ENCODE results near the gene PIKFYVE.

Gene PIKFYVE

GRCh38 chr2:208304157-208304556 lies 38.1 kb downstream of the PIKFYVE start:
- POLR2A ChIA-PET = no interaction called here
- DNase-seq (ENCODE audit: extremely low spot score) = no peak
- TF ChIP-seq TARDBP (IDR thresholded peaks at IDR 0.05) (no peak), L3MBTL2 (conservative IDR thresholded peaks at IDR 0.05) (no peak), SUZ12 (IDR thresholded peaks at IDR 0.05) (no peak), HDGF (IDR thresholded peaks at IDR 0.05; ENCODE audit: borderline replicate concordance) (no peak), FOXM1 (IDR thresholded peaks at IDR 0.05; ENCODE audit: borderline replicate concordance) (no peak), FOXK2 (IDR thresholded peaks at IDR 0.05) (no peak), ZNF384 (IDR thresholded peaks at IDR 0.05) (no peak), PKNOX1 (IDR thresholded peaks at IDR 0.05) (no peak), FOXA1 (IDR thresholded peaks at IDR 0.05) (no peak), BHLHE40 (IDR thresholded peaks at IDR 0.05; ENCODE audit: borderline replicate concordance) (no peak), ELF4 (IDR thresholded peaks at IDR 0.05) (no peak), CTBP1 (IDR thresholded peaks at IDR 0.05; ENCODE audit: borderline replicate concordance) (no peak), NFRKB (IDR thresholded peaks at IDR 0.05) (no peak), SP1 (IDR thresholded peaks at IDR 0.05) (no peak), ARNT (IDR thresholded peaks at IDR 0.05) (no peak), LEF1 (IDR thresholded peaks at IDR 0.05; ENCODE audit: borderline replicate concordance) (no peak)
- CTCF ChIA-PET = no interaction called here

DNA sequence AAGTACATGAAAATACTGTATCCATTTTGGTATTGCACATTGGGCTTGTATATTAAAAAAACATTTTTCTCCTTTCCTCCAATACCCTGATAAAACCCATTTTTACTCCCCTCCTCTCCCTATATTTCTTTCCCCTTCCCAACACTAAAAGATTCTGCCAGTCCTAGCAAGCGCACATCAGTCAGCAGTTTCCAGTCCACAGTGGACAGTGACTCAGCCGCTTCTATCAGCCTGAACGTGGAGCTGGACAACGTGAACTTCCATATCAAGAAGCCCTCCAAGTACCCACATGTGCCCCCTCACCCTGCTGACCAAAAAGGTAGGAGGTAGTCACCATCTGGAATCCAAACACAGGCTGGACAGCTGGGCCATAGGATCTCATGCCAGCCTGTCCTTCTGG lies 38.6 kb downstream of the PIKFYVE start:
- CTCF ChIA-PET = no interaction called here
- TF ChIP-seq ZNF384 (IDR thresholded peaks at IDR 0.05) = no peak
- no peak for TF ChIP-seq LEF1 (IDR thresholded peaks at IDR 0.05; ENCODE audit: borderline replicate concordance)
- no peak for TF ChIP-seq FOXA1 (IDR thresholded peaks at IDR 0.05)
- no peak for TF ChIP-seq FOXM1 (IDR thresholded peaks at IDR 0.05; ENCODE audit: borderline replicate concordance)
- no peak for TF ChIP-seq SUZ12 (IDR thresholded peaks at IDR 0.05)
- no peak for TF ChIP-seq ELF4 (IDR thresholded peaks at IDR 0.05)
- no peak for TF ChIP-seq PKNOX1 (IDR thresholded peaks at IDR 0.05)
- TF ChIP-seq SP1 (IDR thresholded peaks at IDR 0.05) = no peak
- no peak for TF ChIP-seq ARNT (IDR thresholded peaks at IDR 0.05)
- no peak for TF ChIP-seq FOXK2 (IDR thresholded peaks at IDR 0.05)
- no peak for TF ChIP-seq L3MBTL2 (conservative IDR thresholded peaks at IDR 0.05)
- TF ChIP-seq TARDBP (IDR thresholded peaks at IDR 0.05) = no peak
- no peak for TF ChIP-seq BHLHE40 (IDR thresholded peaks at IDR 0.05; ENCODE audit: borderline replicate concordance)
- TF ChIP-seq CTBP1 (IDR thresholded peaks at IDR 0.05; ENCODE audit: borderline replicate concordance) = no peak
- no peak for TF ChIP-seq HDGF (IDR thresholded peaks at IDR 0.05; ENCODE audit: borderline replicate concordance)
- TF ChIP-seq NFRKB (IDR thresholded peaks at IDR 0.05) = no peak
- no peak for DNase-seq (ENCODE audit: extremely low spot score)
- POLR2A ChIA-PET = no interaction called here

DNA sequence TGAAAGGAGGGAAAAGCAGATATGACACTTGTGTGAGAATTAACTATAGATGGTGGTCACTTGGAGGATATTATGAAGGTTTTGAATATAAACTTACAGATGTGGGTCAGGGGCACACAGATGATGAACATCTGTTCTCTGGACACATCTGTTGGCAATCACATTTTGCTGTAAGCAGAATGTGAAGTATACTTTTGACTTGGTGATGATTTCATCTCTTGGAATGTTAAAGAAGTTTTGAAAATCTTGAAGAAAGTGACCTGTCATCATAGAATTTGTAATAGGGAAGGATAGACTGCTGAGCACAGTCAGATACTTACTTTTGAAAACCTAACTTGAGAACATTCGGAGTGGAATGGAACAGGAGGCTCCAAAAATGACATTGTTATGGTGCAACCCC lies 40.2 kb downstream of the PIKFYVE start:
- no peak for DNase-seq (ENCODE audit: extremely low spot score)
- POLR2A ChIA-PET = no interaction called here
- CTCF ChIA-PET = no interaction called here
- TF ChIP-seq BHLHE40 (IDR thresholded peaks at IDR 0.05; ENCODE audit: borderline replicate concordance) (no peak), ZNF384 (IDR thresholded peaks at IDR 0.05) (no peak), ELF4 (IDR thresholded peaks at IDR 0.05) (no peak), SUZ12 (IDR thresholded peaks at IDR 0.05) (no peak), FOXK2 (IDR thresholded peaks at IDR 0.05) (no peak)

- TF ChIP-seq L3MBTL2 (conservative IDR thresholded peaks at IDR 0.05) (no peak), FOXK2 (IDR thresholded peaks at IDR 0.05) (no peak), SUZ12 (IDR thresholded peaks at IDR 0.05) (no peak), TARDBP (IDR thresholded peaks at IDR 0.05) (no peak), PKNOX1 (IDR thresholded peaks at IDR 0.05) (no peak), HDGF (IDR thresholded peaks at IDR 0.05; ENCODE audit: borderline replicate concordance) (no peak), CTBP1 (IDR thresholded peaks at IDR 0.05; ENCODE audit: borderline replicate concordance) (no peak)
- CTCF ChIA-PET = no interaction called here
- POLR2A ChIA-PET = no interaction called here
- no peak for DNase-seq (ENCODE audit: extremely low spot score)
These were observed 45.3 kb downstream of the PIKFYVE start for GRCh38 chr2:208311321-208311720.

DNA sequence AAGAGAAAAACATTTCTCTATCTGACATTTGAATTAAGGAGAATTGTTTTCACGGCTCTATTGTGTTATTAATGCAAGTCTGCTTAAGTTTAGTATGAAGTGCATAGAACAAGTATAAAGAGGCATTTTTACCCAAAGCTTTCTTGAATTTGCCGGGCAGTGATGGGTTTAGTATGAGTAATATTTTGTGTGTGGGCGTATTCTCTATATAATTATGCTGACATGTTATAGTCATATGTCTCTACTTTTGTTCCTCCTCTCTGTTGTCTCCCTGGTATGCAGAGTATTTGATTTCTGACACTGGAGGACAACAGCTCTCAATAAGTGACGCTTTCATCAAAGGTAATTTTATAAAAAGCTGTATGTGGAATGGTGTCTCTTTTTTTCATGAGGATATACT lies 45.9 kb downstream of the PIKFYVE start:
- TF ChIP-seq SP1 (IDR thresholded peaks at IDR 0.05) = no peak
- no peak for TF ChIP-seq CTBP1 (IDR thresholded peaks at IDR 0.05; ENCODE audit: borderline replicate concordance)
- TF ChIP-seq FOXM1 (IDR thresholded peaks at IDR 0.05; ENCODE audit: borderline replicate concordance) = no peak
- TF ChIP-seq FOXA1 (IDR thresholded peaks at IDR 0.05) = no peak
- no peak for TF ChIP-seq LEF1 (IDR thresholded peaks at IDR 0.05; ENCODE audit: borderline replicate concordance)
- TF ChIP-seq HDGF (IDR thresholded peaks at IDR 0.05; ENCODE audit: borderline replicate concordance) = no peak
- no peak for TF ChIP-seq ARNT (IDR thresholded peaks at IDR 0.05)
- no peak for TF ChIP-seq NFRKB (IDR thresholded peaks at IDR 0.05)
- no peak for TF ChIP-seq PKNOX1 (IDR thresholded peaks at IDR 0.05)
- no peak for TF ChIP-seq L3MBTL2 (conservative IDR thresholded peaks at IDR 0.05)
- no peak for TF ChIP-seq ZNF384 (IDR thresholded peaks at IDR 0.05)
- no peak for TF ChIP-seq ELF4 (IDR thresholded peaks at IDR 0.05)
- no peak for TF ChIP-seq FOXK2 (IDR thresholded peaks at IDR 0.05)
- TF ChIP-seq BHLHE40 (IDR thresholded peaks at IDR 0.05; ENCODE audit: borderline replicate concordance) = no peak
- DNase-seq (ENCODE audit: extremely low spot score) = no peak
- ChIA-PET POLR2A (no interaction called here), CTCF (no interaction called here)

All from HEK293T (cell line).